ENCODE measurements around the gene HIP1R.
A peak's percentile ranks its signal among the peaks of the same experiment; 100 is the strongest.
"Not testable (repeated sequence)": the region's sequence is repeated elsewhere in the genome, so short reads cannot be mapped to it uniquely, and the experiment has no call there.

The HIP1R gene

GRCh38 chr12:122874081-122874480, 38.8 kb downstream of the HIP1R start:
- DNase-seq (ENCODE audit: low spot score), result no peak

- no peak for DNase-seq (ENCODE audit: low spot score)
These were observed 40.4 kb downstream of the HIP1R start for GRCh38 chr12:122875590-122876220.

GRCh38 chr12:122876281-122876680, 41.0 kb downstream of the HIP1R start:
- DNase-seq (ENCODE audit: low spot score), result not testable (repeated sequence)

GRCh38 chr12:122876731-122877130, 41.5 kb downstream of the HIP1R start:
- no peak for DNase-seq (ENCODE audit: low spot score)

- no peak for DNase-seq (ENCODE audit: low spot score)
These were observed 43.7 kb downstream of the HIP1R start for GRCh38 chr12:122878780-122879612.

GRCh38 chr12:122880155-122880667, 45.0 kb downstream of the HIP1R start:
- DNase-seq (ENCODE audit: low spot score), result no peak

GRCh38 chr12:122880668-122881067, 45.4 kb downstream of the HIP1R start:
- no peak for DNase-seq (ENCODE audit: low spot score)

- DNase-seq (ENCODE audit: low spot score), result no peak
These were observed 47.8 kb downstream of the HIP1R start for GRCh38 chr12:122882908-122883558.

GRCh38 chr12:122884091-122884826, 49.0 kb downstream of the HIP1R start:
- no peak for DNase-seq (ENCODE audit: low spot score)

- DNase-seq (ENCODE audit: low spot score), result no peak
These were observed 49.6 kb downstream of the HIP1R start for GRCh38 chr12:122884860-122885259.

GRCh38 chr12:122886161-122886560, 50.9 kb downstream of the HIP1R start:
- DNase-seq (ENCODE audit: low spot score), result no peak

- peak; percentile 69 for DNase-seq (ENCODE audit: low spot score)
These were observed 51.9 kb downstream of the HIP1R start for GRCh38 chr12:122886851-122887818.

GRCh38 chr12:122887819-122888212, 52.6 kb downstream of the HIP1R start:
- DNase-seq (ENCODE audit: low spot score), result no peak

GRCh38 chr12:122888232-122888752, 53.0 kb downstream of the HIP1R start:
- no peak for DNase-seq (ENCODE audit: low spot score)

GRCh38 chr12:122889761-122890520, 54.7 kb downstream of the HIP1R start:
- DNase-seq (ENCODE audit: low spot score), result no peak

GRCh38 chr12:122891661-122892525, 56.6 kb downstream of the HIP1R start:
- DNase-seq (ENCODE audit: low spot score), result no peak

GRCh38 chr12:122892724-122893123, 57.5 kb downstream of the HIP1R start:
- not testable (repeated sequence) for DNase-seq (ENCODE audit: low spot score)

- no peak for DNase-seq (ENCODE audit: low spot score)
These were observed 58.2 kb downstream of the HIP1R start for GRCh38 chr12:122893208-122894153.

Measured in germinal center (tissue), 1 donor.